A549 treated with Hydrocortisone at 1 μM for 4 hours (cell line): ENCODE data around the gene SNF8. TPM values are rescaled to one million over a fixed set of nuclear protein-coding genes. Genes with fewer than 3 reads are reported as not detected.

Experiments used
- total RNA-seq: library from RNA; stranded (reverse); fragments of 200-300 nt; extraction: Qiagen RNA extraction; gene quantifications from 5 replicates; pipeline ENCODE4 v1.2.3, GENCODE V29; 2022

The SNF8 gene, protein sequence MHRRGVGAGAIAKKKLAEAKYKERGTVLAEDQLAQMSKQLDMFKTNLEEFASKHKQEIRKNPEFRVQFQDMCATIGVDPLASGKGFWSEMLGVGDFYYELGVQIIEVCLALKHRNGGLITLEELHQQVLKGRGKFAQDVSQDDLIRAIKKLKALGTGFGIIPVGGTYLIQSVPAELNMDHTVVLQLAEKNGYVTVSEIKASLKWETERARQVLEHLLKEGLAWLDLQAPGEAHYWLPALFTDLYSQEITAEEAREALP
- total RNA-seq = 274 to 333 TPM (median 310 TPM) in 5 replicates

DNA sequence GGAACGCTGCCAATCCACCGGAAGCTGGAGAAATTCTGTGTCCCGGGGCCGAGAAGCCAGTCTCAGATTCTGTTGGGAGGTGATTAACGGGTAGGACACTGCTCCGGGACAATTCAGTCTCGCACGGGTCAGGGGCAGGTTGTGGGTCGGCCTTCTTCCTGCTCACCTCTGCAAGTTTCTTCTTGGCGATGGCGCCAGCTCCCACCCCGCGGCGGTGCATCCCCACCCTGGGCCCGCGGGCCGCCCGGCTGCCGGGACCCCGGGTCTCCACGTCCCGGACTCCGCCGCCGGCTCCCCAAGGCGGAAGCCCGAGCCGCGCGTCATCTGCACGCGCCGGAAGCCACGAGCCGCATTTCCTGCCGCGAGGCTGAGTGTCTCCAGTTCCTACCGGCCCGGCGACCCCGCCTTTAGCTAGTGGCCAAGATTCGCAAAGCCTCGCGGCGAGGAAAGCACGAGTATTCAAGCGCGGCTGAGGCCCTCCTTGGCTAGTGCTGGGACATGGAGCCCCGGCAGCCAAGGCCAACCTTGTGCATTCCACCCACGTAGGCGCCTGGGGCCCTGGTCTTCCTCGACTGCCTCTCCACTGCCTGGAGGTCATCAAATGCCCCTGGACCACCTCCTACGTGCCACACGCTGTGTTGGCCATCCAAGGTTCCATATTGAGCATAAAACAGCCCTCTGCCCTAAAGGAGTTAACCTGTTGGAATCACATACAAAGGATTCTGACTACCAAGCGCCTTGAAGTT lies at the start of gene SNF8:
Gene SNF8, minus strand, starts transcription at position 328 of the 746 bp plus-strand sequence. Its CDS starts 108 bp downstream, at position 220.

DNA sequence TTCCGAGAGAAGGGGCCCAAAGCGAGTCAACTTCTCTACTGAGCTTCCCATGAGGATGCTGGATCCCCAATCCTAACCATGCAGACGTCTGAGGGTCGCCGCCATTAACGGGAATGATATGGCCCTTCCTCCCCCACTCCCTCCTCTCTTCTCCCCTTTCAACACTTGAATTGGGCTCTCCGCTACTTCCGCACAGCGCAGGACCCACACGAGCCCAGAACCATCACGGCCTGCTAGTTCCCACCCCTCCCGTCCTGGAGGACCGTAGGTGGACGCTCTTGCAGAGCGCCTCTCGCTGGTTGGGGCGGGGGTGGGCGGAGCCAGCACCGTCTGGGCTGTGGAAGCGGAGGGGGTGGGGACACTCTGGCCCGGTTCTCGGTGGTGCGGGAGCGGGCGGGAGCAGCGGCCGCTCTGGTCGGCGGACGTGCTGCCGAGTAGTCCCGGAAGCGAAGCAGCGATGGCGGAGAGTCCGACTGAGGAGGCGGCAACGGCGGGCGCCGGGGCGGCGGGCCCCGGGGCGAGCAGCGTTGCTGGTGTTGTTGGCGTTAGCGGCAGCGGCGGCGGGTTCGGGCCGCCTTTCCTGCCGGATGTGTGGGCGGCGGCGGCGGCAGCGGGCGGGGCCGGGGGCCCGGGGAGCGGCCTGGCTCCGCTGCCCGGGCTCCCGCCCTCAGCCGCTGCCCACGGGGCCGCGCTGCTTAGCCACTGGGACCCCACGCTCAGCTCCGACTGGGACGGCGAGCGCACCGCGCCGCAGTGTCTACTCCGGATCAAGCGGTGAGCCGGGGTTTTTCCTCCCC lies 36.4 kb downstream of the SNF8 start, which contains the start of gene UBE2Z:
Gene UBE2Z, plus strand, starts transcription at position 361 of the 797 bp plus-strand sequence. Its CDS starts 97 bp downstream, at position 458.

Other genes starting within 250 kb of the SNF8 start
- gene PRAC1, start 222.3 kb downstream of the SNF8 start, total RNA-seq = not detected in 5 replicates
- not detected in 5 replicates for gene PRAC2, start 221.7 kb downstream of the SNF8 start, total RNA-seq
- gene HOXB13, start 216.1 kb downstream of the SNF8 start, total RNA-seq = 1.7 to 2.2 TPM (median 2.1 TPM) in 5 replicates
- gene TTLL6, start 127.6 kb downstream of the SNF8 start, total RNA-seq = 0.54 to 0.99 TPM (median 0.56 TPM) in 5 replicates
- 69.9 to 109 TPM (median 81.0 TPM) in 5 replicates for gene CALCOCO2, start 113.8 kb downstream of the SNF8 start, total RNA-seq
- gene ATP5MC1, start 52.1 kb downstream of the SNF8 start, total RNA-seq = 509 to 633 TPM (median 555 TPM) in 5 replicates
- 116 to 145 TPM (median 123 TPM) in 5 replicates for gene UBE2Z, start 36.4 kb downstream of the SNF8 start, total RNA-seq
- 2.5 to 6.1 TPM (median 4.5 TPM) in 5 replicates for gene GIP, start 23.8 kb upstream of the SNF8 start, total RNA-seq
- 53.9 to 82.6 TPM (median 75.7 TPM) in 5 replicates for gene IGF2BP1, start 52.5 kb upstream of the SNF8 start, total RNA-seq
- 0.22 to 0.36 TPM (median 0.23 TPM) in 5 replicates for gene B4GALNT2, start 187.9 kb upstream of the SNF8 start, total RNA-seq